ENCODE measurements around the gene UTP14A.

DNA sequence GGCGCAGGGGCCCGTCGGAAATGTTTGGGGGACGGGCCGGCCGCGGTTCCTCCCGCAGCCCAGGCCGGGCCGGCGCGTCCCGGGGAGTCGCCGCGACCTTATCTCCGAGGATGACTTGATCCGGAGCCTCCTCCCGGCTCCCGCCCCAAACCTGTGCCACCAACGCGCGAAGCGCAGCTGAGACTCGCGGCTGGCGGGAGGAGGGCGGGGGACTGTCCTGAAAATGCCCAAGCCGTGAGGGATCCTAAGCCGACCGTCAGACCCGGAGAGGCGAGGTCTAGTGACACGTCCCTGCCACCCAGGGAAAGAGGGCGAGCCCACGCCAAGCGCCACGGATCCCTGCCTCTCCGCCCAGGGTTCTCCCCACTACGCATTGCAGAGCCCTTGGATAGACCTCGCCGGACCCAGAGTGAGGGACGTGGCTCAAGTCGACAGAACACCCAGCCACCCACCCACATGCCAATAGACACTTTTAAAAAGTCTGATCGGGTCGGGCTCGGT is 26.9 kb downstream of the UTP14A start:
- TF ChIP-seq KLF12 (CRISPR knock-in tag; IDR thresholded peaks at IDR 0.05; ENCODE audit: borderline replicate concordance) (no peak), PATZ1 (CRISPR knock-in tag; IDR thresholded peaks at IDR 0.05) (no peak), EZH2 (conservative IDR thresholded peaks at IDR 0.05; ENCODE audit: low read depth, low read length) (no peak), ZBTB4 (CRISPR knock-in tag; IDR thresholded peaks at IDR 0.05; ENCODE audit: borderline replicate concordance) (no peak)
- TF ChIP-seq, protein P1, sequence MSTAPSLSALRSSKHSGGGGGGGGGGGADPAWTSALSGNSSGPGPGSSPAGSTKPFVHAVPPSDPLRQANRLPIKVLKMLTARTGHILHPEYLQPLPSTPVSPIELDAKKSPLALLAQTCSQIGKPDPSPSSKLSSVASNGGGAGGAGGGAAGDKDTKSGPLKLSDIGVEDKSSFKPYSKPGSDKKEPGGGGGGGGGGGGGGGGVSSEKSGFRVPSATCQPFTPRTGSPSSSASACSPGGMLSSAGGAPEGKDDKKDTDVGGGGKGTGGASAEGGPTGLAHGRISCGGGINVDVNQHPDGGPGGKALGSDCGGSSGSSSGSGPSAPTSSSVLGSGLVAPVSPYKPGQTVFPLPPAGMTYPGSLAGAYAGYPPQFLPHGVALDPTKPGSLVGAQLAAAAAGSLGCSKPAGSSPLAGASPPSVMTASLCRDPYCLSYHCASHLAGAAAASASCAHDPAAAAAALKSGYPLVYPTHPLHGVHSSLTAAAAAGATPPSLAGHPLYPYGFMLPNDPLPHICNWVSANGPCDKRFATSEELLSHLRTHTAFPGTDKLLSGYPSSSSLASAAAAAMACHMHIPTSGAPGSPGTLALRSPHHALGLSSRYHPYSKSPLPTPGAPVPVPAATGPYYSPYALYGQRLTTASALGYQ (CRISPR knock-in tag; IDR thresholded peaks at IDR 0.05) = no peak

Measured in HepG2 (cell line).